ENCODE measurements around the gene CTNNA3. TPM values are rescaled to one million over a fixed set of nuclear protein-coding genes. Genes with fewer than 3 reads are reported as not detected.
"Not testable (repeated sequence)": the region's sequence is repeated elsewhere in the genome, so short reads cannot be mapped to it uniquely, and the experiment has no call there.

Gene CTNNA3
- total RNA-seq, 1 donor from 2014 or later = not detected

- TF ChIP-seq CTCF (IDR thresholded peaks at IDR 0.05; ENCODE audit: insufficient read depth, low read length, severe bottlenecking) = no peak
- no peaks in the 10 kb centered on the region for H3K27me3 ChIP-seq (ENCODE audit: control insufficient read depth, insufficient read depth, low read length)
- DNase-seq (ENCODE audit: low read depth) (no peak), FAIRE-seq (no peak)
- H3K4me3 ChIP-seq (ENCODE audit: low read depth, low read length) = no peak overlapping the region
- no peaks in the 10 kb centered on the region for H3K36me3 ChIP-seq (ENCODE audit: control insufficient read depth, insufficient read depth, low read length)
Observed at GRCh38 chr10:67533376-67533775, 162.6 kb downstream of the CTNNA3 start.

GRCh38 chr10:67530990-67531389 is 165.0 kb downstream of the CTNNA3 start:
- H3K36me3 ChIP-seq (ENCODE audit: control insufficient read depth, insufficient read depth, low read length); DNase-seq (ENCODE audit: low read depth); H3K4me3 ChIP-seq (ENCODE audit: low read depth, low read length); FAIRE-seq; H3K27me3 ChIP-seq (ENCODE audit: control insufficient read depth, insufficient read depth, low read length): not testable (repeated sequence)

GRCh38 chr10:67527351-67527750 is 168.6 kb downstream of the CTNNA3 start:
- H3K4me3 ChIP-seq (ENCODE audit: low read depth, low read length) = no peak overlapping the region
- FAIRE-seq (no peak), DNase-seq (ENCODE audit: low read depth) (no peak)
- no peak for TF ChIP-seq CTCF (IDR thresholded peaks at IDR 0.05; ENCODE audit: insufficient read depth, low read length, severe bottlenecking)
- H3K36me3 ChIP-seq (ENCODE audit: control insufficient read depth, insufficient read depth, low read length) = no peaks in the 10 kb centered on the region
- no peaks in the 10 kb centered on the region for H3K27me3 ChIP-seq (ENCODE audit: control insufficient read depth, insufficient read depth, low read length)

GRCh38 chr10:67521546-67521945 is 174.4 kb downstream of the CTNNA3 start:
- no peak for TF ChIP-seq CTCF (IDR thresholded peaks at IDR 0.05; ENCODE audit: insufficient read depth, low read length, severe bottlenecking)
- H3K27me3 ChIP-seq (ENCODE audit: control insufficient read depth, insufficient read depth, low read length) = no peaks in the 10 kb centered on the region
- DNase-seq (ENCODE audit: low read depth) (no peak), FAIRE-seq (peak; percentile 66)
- no peaks in the 10 kb centered on the region for H3K36me3 ChIP-seq (ENCODE audit: control insufficient read depth, insufficient read depth, low read length)
- no peak overlapping the region for H3K4me3 ChIP-seq (ENCODE audit: low read depth, low read length)

GRCh38 chr10:67520924-67521520 is 175.0 kb downstream of the CTNNA3 start:
- Histone ChIP-seq H3K27me3 (ENCODE audit: control insufficient read depth, insufficient read depth, low read length) (no peaks in the 10 kb centered on the region), H3K4me3 (ENCODE audit: low read depth, low read length) (no peak overlapping the region), H3K36me3 (ENCODE audit: control insufficient read depth, insufficient read depth, low read length) (no peaks in the 10 kb centered on the region)
- TF ChIP-seq CTCF (IDR thresholded peaks at IDR 0.05; ENCODE audit: insufficient read depth, low read length, severe bottlenecking) = peak; percentile 70
- DNase-seq (ENCODE audit: low read depth) = peak; percentile 49
- FAIRE-seq = no peak

GRCh38 chr10:67519434-67519833 is 176.6 kb downstream of the CTNNA3 start:
- no peak for FAIRE-seq
- Histone ChIP-seq H3K36me3 (ENCODE audit: control insufficient read depth, insufficient read depth, low read length) (no peaks in the 10 kb centered on the region), H3K27me3 (ENCODE audit: control insufficient read depth, insufficient read depth, low read length) (no peaks in the 10 kb centered on the region), H3K4me3 (ENCODE audit: low read depth, low read length) (no peak overlapping the region)
- DNase-seq (ENCODE audit: low read depth) = no peak
- no peak for TF ChIP-seq CTCF (IDR thresholded peaks at IDR 0.05; ENCODE audit: insufficient read depth, low read length, severe bottlenecking)
